Ureter (tissue), 1 donor: ENCODE data around the gene COL2A1. TPM values are rescaled to one million over a fixed set of nuclear protein-coding genes. Genes with fewer than 3 reads are reported as not detected.

ENCODE experiments used
- DNase-seq: peaks from one replicate; pipeline ENCODE4 v3.0.0-alpha.2; 2020; ENCODE audit warnings: low spot score
- total RNA-seq: library from RNA; stranded (reverse); gene quantifications from one replicate; pipeline ENCODE4 v1.2.4, GENCODE V29; 2023
- donor health status: DM: yes; HTN: yes; CAD: no.

Gene COL2A1
- total RNA-seq, 1 donor from 2014 or later, result not detected

DNA sequence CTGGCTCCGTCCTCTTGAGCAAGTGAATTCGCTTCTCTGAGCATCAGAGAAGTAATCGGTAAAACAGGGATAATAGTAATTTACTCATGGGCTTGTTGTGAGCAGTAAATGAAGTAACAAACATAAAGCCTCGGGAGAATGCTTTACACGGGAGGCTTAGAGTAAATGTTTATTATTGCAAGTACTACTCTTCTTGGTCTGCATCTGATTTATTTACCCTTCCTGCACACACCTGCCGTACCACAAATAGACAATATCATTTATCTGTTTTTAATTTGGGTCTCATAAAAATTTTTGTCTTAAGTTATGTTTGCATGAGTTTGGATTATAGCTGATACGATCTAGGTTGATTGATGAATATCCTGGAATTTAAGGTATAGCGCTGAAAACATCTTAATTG is 7.8 kb upstream of the COL2A1 start:
- no peak for DNase-seq

DNA sequence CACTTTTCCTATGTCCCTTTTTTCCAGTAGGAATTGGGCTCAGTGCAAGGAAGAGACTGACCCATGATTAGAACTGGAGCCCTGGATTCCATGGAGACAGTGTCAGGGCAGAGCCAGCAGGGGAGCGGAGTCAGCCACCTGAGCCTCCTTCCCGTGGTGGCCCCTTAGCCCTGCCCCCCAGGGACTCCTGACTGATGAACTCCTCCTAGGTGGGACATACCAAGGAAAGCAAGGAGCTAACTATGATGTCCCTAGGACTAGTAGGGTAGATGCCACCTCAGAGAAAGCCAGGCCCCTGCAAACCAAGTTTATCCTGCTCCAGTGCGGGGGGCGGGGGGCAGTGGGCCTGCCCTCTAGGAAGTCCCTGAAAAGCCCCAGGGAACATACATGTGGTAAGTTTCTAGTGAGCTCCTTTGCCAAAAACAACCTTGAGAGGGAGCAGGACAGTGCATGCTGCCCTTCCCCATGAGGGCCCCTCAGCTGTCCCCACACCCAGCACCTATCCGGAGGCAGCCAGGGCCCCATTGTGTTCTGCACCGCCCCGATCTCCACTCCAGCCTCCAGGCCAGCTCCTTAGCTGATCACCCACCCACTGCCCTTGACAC is 6.2 kb upstream of the COL2A1 start:
- no peak for DNase-seq

GRCh38 chr12:48009471-48009870 is 5.2 kb upstream of the COL2A1 start:
- DNase-seq, result no peak

DNA sequence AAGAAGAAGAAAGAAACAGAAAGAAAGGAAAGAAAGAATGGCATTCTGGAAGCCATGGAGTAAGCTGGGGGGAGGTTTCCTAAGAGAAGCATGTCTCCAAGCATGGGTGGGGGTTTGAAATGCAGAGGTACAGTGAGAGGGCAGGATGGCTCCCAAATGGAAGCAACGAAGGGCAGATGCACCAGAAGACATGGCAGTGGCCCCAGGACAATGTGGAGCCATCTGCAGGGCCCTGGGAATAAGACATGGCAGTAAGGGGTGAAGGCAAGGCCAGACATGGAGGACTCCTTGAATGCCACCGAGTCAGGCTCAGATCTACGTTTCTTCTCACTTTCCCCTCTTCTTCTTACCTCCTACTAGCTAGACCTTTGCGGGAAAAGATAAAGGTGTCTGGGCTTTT is 4.7 kb upstream of the COL2A1 start:
- no peak for DNase-seq

GRCh38 chr12:48008349-48008748 is 4.1 kb upstream of the COL2A1 start:
- DNase-seq, result no peak

DNA sequence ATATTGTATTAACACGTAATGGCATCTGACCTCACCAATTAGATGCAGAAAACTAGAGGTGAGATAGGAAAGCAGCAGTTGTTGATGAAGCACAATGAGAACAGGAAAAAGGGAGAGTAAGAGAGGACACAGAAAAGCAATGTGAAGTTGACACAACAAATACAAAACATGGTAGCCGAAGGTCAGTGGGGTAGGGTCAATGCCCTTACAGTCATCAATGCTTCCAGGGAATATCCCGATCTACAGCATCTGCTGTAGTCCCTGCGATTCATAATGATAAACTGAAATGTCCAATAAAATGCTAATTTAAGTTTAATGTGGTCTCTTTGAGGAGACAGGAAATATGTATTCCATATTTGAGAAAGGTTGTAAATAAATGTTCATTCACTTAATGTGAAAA is 2.9 kb upstream of the COL2A1 start:
- DNase-seq, result no peak

- no peak for DNase-seq
Observed at GRCh38 chr12:48005750-48006021, 1.4 kb upstream of the COL2A1 start.

GRCh38 chr12:48005001-48005749 is 899 bp upstream of the COL2A1 start:
- no peak for DNase-seq

DNA sequence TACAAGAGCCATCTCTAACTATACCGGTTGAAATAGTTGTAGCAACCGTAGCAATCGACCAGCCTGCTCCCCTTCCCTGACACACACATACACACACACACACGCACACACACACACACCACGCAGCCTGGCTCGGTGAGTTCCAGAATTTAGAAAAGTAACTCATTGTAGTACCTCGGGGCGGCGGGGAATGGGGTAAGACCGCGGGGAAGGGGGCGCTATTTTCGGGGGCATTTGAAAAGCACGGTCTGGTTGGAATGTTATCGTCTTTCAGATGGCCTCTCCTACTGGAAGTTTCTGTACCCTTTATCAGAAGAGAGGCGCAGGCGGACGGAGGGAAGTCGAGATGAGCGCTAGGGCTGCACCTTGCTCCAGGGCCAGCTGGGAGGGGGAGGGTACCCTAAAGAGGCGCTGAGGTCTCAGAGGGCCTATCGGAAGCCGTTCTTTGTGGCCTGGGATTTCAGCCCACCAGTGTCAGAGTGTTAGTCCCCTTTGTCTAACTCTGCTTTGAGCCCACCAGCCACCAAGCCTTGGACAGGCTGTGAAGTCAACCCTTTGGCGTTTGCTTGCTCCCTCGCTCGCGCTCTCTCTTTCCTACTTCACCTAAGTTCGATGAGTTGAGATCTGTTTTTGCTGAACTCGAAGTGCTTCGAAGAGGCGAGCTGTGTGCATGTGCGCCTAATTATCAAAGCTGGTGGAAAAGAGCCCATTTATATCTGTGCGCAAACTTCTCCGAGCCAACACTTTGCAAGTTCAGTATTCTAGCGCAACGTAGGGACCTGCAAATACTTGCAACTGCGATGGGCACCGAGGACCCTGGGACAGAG is 837 bp downstream of the COL2A1 start:
- no peak for DNase-seq

DNA sequence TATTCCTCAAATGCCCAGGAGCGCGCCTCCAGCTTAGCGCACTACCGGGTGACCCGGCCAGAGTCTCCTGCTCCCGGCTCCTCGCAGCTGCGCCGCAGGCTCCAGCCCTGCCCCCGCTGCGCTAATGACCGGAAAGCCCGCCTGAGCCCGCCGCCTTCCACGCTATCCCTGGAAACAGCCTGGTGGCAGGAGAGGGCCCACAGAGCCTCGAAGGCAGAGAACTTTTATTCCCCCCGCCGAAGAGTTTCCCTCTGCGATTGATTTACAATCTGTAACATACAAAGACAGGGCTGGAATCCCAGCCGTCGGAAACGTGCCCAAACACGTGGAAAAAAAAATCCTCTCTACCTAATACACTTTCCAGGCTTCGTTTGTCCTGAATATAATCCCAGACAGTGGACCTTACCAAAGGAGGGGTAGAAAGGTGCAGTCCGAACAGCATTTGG is 1.5 kb downstream of the COL2A1 start:
- no peak for DNase-seq

- DNase-seq, result no peak
Observed at GRCh38 chr12:48002414-48002730, 1.9 kb downstream of the COL2A1 start.

GRCh38 chr12:48001505-48002413 is 2.5 kb downstream of the COL2A1 start:
- no peak for DNase-seq

GRCh38 chr12:48000878-48001504 is 3.3 kb downstream of the COL2A1 start:
- DNase-seq, result no peak

GRCh38 chr12:47999816-48000215 is 4.5 kb downstream of the COL2A1 start:
- DNase-seq, result no peak

DNA sequence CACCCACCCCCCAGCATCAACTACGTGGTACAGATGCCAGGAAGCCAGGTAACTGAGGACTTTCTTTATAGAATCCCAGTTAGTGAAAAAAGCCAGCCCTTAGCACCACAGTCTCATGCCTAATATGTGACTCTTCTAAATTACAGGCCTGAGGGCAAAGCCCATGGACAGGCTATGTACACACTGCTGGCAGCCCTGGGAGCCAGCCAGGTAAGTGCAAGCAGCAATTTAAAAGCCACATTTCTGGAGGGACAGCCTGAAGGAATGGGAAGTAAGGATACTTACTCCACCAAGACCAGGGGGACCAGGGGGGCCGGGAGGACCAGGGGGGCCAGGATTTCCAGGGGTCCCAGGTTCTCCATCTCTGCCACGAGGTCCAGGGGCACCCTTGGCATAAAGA is 7.0 kb downstream of the COL2A1 start:
- no peak for DNase-seq

DNA sequence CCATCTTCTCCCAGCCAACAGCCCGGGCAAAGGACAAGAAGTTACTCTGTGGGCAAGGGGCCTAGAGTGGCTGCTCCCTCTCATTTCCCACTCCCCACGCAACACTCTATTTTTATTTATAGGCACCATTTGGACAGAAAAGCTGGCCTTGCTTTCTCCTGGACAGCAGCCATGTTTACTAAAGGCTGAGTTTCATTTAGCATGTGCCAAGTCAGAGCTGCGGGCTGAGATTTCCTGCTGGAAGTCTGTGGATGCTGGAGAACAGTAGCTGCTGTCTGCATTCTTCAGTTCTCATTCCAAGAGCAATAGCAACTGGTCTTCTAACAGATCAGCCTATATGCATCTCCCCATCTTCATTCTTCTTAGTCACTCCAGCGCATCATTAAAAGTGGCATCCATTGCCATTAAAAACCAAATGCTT is 8.3 kb downstream of the COL2A1 start:
- DNase-seq, result no peak

DNA sequence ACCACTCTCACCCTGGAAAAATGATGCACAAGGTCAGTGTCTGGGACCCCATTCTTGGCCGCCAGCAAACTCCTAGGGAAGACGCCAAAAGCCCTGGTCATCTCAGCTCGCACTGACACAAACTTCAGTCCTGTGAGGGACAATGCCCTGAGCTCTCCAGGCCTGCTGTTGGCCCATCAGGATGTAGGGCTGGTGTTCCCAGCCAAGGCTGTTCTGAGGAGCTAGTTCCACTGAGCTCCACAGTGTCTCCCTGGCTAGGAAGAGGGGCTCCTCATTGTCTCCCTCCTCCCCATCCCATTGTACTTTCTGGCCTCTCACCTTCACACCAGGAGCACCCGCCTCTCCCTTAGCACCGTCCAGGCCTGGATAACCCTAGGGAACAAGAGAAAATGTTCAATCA is 10.8 kb downstream of the COL2A1 start:
- no peak for DNase-seq

- DNase-seq, result no peak
Observed at GRCh38 chr12:47992776-47993175, 11.5 kb downstream of the COL2A1 start.

DNA sequence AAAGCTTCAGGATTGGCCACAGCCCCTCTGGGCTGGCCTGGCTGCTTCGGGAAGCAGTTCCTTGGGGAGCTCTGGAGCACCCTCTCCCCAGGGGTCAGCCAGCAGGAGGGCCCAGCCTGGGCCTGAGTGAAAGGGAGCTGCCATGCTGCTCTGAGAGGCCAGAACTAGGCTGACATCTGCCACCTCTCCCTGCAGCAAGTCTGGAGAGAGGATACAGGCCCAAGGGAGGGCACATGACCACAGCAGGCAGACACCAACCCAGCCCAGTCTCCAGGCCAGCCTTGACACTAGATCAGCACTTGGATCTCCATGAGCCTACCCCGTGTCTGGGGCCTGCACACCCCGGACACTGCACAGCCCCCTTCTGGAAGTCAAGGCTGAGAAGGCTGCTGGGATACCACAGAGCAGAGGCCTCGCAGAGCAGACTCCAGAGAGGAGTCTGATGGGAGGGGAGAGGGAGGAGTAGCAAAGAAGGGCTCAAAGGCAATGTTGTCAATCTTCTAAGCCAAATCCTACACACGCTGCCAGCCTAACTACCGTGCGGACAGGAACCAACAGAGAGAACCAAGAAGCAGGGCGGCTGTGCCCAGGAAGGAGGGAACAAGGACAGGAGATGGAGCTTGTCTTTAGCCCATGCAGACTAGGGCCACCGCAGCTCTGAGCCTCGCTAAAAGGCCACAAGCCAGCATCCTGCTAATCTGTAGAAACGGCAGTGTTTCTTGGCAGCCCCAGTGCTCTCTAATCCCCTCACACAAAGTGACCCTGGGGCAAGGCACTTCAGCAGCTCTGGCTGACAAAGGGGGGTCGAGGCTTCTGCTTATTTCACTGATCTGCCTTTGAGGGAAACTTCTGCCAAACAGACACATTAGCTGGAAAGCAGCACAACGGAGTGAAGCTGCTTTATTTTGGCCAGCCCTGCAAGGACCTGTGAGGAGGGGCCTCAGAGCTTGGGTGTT is 12.9 kb downstream of the COL2A1 start:
- DNase-seq, result no peak

GRCh38 chr12:47990351-47991105 is 13.7 kb downstream of the COL2A1 start:
- DNase-seq, result no peak
